ENCODE measurements around the gene CSAG2.
"Not testable (repeated sequence)": the region's sequence is repeated elsewhere in the genome, so short reads cannot be mapped to it uniquely, and the experiment has no call there.

Gene CSAG2, protein sequence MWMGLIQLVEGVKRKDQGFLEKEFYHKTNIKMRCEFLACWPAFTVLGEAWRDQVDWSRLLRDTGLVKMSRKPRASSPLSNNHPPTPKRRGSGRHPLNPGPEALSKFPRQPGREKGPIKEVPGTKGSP

DNA sequence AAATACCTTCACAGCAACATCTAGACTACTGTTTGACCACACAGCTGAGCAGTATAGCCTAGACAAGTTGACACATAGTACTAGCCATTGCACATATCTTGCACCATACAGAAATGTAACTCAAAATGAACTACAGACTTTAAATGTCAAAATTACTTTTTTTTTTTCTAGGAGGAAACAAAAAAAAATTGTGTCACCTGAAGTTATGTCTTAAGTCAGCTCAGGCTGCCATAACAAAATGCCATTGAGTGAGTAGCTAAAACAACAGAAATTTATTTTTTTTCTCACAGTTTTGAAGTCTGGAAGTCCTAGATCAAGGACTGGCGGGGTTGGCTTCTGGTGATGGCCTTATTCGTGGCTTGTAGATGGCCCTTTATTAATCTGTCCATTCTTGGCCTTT is at the start of gene CSAG2:
TSS of gene CSAG2 (minus strand) at position 101 of the 400 bp plus-strand sequence. CDS start 161 bp downstream, outside the sequence.
- not testable (repeated sequence) for DNase-seq

DNA sequence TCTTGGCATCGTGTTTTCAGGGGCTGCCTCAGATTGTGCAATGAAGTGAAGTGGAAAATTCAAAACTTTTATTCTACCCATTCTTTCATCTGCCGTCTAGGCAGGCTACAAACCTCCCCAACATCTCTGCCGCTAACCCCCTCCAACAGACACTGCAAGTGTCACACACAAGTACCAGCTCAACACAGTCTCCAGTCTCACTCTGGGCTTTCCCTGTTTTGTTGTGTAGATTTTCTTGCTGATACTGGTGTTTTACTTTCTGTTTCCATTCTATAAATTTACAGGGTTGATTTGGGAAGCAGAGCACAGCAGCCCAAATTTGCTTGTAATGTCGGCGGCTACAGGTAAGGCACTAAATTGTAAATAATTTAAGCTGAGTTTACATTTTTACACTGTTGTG is 45.8 kb upstream of the CSAG2 start:
- DNase-seq: not testable (repeated sequence)

DNA sequence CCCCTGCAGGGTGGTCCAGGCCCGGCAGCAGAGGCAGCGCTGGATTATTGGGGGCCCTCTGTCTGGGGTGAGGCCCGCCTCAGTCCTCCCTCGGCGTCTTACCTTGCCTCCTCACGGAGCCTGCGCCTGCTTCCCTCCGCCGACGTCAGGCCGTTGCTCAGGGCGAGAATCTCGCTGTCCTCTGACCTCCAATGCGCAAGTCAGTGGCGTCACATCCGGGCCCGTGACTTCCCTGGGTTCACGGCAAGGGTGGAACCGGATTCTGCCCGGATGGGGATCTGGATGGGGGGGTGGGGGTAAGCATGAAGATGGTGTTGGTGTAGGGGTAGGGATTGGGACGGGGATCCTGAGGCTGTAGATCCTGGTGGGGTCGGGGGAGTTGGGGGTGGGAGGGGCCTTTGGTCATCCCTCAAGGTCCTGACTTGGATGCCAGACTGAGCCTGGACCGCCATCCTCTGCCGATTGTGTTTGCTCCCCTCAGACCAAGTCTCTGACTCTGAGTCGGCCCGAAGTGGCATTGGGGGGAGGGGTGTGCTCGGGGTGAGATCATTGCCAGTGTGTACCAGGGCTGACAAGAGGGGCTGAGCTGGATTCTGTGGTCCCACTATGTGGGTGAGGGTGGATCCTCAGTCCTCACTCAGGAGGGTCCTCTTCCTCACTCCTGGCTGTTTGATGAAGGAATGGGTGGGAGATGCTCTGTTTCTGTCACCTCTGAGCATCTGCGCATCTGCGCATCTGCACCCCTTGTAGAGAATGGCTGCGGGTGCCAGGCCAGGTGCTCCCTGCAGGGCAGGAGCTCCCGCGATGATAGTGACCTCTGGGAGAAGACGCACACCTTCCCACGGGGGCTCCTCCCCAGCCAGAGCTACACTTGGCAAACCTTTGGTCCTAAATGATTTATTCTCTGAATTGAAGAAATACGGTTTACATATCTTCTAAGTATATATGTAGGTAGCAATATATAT is 44.9 kb upstream of the CSAG2 start, which contains the start of gene MAGEA2:
TSS of gene MAGEA2 (minus strand) at position 157 of the 965 bp plus-strand sequence. CDS start 2,479 bp downstream, outside the sequence.
- not testable (repeated sequence) for DNase-seq

DNA sequence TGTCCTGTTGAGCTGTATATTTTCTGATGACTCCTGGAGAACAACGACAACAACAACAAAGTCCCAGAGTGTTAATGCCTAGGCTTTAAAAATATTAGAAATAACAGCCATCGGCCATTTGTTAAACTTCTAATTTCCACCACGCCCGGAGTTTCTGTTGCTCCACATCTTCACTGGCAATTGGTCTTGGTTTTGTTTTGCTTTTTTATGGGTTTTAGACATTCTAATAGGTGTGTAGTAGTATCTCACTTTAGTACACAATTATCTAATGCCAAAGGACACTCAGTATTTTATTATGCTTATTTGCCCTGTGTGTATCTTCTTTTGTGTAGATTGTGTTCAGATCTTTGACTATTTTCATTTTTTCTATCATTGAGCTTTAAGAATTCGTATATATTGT is 29.5 kb upstream of the CSAG2 start:
- no peak for DNase-seq

DNA sequence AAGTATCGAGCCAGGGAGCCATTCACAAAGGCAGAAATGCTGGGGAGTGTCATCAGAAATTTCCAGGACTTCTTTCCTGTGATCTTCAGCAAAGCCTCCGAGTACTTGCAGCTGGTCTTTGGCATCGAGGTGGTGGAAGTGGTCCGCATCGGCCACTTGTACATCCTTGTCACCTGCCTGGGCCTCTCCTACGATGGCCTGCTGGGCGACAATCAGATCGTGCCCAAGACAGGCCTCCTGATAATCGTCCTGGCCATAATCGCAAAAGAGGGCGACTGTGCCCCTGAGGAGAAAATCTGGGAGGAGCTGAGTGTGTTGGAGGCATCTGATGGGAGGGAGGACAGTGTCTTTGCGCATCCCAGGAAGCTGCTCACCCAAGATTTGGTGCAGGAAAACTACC is 27.5 kb upstream of the CSAG2 start:
- not testable (repeated sequence) for DNase-seq

DNA sequence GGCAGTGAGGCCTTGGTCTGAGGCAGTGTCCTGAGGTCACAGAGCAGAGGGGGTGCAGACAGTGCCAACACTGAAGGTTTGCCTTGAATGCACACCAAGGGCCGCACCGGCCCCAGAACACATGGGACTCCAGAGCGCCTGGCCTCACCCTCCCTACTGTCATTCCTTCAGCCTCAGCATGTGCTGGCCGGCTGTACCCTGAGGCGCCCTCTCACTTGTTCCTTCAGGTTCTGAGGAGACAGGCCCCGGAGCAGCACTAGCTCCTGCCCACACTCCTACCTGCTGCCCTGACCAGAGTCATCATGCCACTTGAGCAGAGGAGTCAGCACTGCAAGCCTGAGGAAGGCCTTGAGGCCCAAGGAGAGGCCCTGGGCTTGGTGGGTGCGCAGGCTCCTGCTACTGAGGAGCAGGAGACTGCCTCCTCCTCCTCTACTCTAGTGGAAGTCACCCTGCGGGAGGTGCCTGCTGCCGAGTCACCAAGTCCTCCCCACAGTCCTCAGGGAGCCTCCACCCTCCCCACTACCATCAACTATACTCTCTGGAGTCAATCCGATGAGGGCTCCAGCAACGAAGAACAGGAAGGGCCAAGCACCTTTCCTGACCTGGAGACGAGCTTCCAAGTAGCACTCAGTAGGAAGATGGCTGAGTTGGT is 26.9 kb upstream of the CSAG2 start:
- no peak for DNase-seq

DNA sequence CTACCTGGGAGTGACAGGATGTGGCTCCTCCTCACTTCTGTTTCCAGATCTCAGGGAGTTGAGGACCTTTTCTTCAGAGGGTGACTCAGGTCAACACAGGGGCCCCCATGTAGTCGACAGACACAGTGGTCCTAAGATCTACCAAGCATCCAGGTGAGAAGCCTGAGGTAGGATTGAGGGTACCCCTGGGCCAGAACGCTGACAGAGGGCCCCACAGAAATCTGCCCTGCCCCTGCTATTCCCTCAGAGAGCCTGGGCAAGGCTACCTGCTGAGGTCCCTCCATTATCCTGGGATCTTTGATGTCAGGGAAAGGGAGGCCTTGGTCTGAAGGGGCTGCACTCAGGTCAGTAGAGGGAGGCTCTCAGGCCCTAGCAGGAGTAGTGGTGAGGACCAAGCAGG is 26.0 kb upstream of the CSAG2 start:
- DNase-seq: no peak

DNA sequence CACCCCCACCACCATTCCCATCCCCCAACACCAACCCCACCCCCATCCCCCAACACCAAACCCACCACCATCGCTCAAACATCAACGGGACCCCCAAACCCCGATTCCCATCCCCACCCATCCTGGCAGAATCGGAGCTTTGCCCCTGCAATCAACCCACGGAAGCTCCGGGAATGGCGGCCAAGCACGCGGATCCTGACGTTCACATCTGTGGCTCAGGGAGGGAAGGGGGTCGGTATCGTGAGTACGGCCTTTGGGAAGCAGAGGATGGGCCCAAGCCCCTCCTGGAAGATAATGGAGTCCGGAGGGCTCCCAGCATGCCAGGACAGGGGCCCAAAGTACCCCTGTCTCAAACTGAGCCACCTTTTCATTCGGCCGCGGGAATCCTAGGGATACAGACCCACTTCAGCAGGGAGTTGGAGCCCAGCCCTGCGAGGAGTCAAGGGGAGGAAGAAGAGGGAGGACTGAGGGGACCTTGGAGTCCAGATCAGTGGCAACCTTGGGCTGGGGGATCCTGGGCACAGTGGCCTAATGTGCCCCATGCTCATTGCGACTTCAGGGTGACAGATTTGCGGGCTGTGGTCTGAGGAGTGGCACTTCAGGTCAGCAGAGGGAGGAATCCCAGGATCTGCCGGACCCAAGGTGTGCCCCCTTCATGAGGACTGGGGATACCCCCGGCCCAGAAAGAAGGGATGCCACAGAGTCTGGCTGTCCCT is 25.2 kb upstream of the CSAG2 start:
- not testable (repeated sequence) for DNase-seq

DNA sequence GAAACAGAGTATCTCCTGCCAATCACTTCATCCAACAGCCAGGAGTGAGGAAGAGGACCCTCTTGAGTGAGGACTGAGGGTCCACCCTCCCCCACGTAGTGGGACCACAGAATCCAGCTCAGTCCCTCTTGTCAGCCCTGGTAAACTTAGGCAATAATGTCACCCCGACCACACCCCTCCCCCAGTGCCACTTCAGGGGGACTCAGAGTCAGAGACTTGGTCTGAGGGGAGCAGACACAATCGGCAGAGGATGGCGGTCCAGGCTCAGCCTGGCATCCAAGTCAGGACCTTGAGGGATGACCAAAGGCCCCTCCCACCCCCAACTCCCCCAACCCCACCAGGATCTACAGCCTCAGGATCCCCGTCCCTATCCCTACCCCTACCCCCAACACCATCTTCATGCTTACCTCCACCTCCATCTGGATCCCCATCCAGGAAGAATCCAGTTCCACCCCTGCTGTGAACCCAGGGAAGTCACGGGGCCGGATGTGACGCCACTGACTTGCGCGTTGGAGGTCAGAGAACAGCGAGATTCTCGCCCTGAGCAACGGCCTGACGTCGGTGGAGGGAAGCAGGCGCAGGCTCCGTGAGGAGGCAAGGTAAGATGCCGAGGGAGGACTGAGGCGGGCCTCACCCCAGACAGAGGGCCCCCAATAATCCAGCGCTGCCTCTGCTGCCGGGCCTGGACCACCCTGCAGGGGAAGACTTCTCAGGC is 24.3 kb upstream of the CSAG2 start, which contains the start of the genes CSAG1 and MAGEA12:
TSS of gene CSAG1 (minus strand) at position 461 of the 715 bp plus-strand sequence. CDS start 1,261 bp downstream, outside the sequence.
TSS of gene MAGEA12 (plus strand) at position 497 of the 715 bp plus-strand sequence. CDS start 2,405 bp downstream, outside the sequence.
- DNase-seq: no peak

DNA sequence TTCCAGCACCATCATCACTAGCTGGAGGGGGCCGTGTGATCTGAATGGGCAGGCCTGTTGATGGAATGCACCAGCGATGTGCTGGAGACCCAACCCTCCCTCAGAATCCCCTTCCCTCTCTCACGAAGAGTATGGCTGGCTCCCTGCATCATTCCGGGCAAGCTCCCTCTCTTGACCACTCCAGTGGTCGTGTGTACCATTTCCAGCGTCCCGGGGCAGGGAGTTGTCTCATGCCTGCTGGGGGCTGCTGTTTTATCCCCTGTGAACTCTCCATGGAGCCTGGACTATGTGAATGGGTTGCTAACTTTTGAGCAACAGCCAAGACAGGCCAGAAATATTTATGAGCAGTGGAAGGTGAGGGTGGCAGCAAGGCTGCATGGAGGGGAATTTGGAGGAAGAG is 16.3 kb upstream of the CSAG2 start:
- no peak for DNase-seq

DNA sequence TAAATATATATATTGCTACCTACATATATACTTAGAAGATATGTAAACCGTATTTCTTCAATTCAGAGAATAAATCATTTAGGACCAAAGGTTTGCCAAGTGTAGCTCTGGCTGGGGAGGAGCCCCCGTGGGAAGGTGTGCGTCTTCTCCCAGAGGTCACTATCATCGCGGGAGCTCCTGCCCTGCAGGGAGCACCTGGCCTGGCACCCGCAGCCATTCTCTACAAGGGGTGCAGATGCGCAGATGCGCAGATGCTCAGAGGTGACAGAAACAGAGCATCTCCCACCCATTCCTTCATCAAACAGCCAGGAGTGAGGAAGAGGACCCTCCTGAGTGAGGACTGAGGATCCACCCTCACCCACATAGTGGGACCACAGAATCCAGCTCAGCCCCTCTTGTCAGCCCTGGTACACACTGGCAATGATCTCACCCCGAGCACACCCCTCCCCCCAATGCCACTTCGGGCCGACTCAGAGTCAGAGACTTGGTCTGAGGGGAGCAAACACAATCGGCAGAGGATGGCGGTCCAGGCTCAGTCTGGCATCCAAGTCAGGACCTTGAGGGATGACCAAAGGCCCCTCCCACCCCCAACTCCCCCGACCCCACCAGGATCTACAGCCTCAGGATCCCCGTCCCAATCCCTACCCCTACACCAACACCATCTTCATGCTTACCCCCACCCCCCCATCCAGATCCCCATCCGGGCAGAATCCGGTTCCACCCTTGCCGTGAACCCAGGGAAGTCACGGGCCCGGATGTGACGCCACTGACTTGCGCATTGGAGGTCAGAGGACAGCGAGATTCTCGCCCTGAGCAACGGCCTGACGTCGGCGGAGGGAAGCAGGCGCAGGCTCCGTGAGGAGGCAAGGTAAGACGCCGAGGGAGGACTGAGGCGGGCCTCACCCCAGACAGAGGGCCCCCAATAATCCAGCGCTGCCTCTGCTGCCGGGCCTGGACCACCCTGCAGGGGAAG is 5.0 kb upstream of the CSAG2 start, which contains the start of gene MAGEA2B:
TSS of gene MAGEA2B (plus strand) at position 814 of the 973 bp plus-strand sequence. CDS start 2,479 bp downstream, outside the sequence.
- not testable (repeated sequence) for DNase-seq

DNA sequence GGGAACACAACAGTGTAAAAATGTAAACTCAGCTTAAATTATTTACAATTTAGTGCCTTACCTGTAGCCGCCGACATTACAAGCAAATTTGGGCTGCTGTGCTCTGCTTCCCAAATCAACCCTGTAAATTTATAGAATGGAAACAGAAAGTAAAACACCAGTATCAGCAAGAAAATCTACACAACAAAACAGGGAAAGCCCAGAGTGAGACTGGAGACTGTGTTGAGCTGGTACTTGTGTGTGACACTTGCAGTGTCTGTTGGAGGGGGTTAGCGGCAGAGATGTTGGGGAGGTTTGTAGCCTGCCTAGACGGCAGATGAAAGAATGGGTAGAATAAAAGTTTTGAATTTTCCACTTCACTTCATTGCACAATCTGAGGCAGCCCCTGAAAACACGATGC is 4.1 kb upstream of the CSAG2 start:
- DNase-seq: not testable (repeated sequence)

DNA sequence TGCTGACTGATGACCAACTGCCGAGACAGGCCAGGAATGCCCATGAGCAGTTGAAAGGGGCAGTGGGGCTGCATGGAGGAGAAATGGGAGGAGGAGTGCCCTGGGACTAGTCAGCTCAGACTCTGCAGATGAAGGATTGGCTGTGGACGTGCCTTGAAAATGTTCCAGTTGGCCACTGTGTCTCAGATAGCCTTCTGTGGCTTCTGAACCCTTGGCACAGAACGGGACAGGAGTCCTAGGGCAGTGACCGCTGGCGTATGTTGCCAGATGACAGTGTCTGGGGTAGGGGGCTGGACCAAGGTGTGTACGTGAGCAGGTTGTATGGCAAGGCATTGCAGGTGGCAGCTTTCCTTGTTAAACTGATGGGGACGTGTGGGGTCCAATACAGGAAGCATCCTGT is 2.6 kb downstream of the CSAG2 start:
- DNase-seq: not testable (repeated sequence)

DNA sequence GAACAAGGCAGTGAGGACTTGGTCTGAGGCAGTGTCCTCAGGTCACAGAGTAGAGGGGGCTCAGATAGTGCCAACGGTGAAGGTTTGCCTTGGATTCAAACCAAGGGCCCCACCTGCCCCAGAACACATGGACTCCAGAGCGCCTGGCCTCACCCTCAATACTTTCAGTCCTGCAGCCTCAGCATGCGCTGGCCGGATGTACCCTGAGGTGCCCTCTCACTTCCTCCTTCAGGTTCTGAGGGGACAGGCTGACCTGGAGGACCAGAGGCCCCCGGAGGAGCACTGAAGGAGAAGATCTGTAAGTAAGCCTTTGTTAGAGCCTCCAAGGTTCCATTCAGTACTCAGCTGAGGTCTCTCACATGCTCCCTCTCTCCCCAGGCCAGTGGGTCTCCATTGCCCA is 8.7 kb downstream of the CSAG2 start:
- DNase-seq: not testable (repeated sequence)

DNA sequence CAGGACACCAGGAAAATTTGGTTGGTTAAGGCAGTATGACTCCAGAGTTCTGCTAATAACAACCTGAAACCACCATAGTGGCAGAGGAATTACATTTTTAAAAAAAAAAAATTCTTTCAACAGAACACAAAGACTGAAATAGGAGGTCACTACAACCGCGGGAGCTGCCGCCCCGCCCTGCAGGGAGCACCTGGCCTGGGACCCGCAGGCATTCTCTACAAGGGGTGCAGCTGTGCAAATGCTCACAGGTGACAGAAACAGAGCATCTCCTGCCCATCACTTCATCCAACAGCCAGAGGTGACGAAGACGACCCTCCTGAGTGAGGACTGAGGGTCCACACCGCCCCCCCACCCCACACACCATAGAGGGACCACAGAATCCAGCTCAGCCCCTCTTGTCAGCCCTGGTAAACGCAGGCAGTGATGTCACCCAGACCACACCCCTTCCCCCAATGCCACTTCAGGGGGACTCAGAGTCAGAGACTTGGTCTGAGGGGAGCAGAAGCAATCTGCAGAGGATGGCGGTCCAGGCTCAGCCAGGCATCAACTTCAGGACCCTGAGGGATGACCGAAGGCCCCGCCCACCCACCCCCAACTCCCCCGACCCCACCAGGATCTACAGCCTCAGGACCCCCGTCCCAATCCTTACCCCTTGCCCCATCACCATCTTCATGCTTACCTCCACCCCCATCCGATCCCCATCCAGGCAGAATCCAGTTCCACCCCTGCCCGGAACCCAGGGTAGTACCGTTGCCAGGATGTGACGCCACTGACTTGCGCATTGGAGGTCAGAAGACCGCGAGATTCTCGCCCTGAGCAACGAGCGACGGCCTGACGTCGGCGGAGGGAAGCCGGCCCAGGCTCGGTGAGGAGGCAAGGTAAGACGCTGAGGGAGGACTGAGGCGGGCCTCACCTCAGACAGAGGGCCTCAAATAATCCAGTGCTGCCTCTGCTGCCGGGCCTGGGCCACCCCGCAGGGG is 10.8 kb downstream of the CSAG2 start, which contains the start of gene MAGEA3:
TSS of gene MAGEA3 (plus strand) at position 843 of the 980 bp plus-strand sequence. CDS start 2,039 bp downstream, outside the sequence.
- not testable (repeated sequence) for DNase-seq

DNA sequence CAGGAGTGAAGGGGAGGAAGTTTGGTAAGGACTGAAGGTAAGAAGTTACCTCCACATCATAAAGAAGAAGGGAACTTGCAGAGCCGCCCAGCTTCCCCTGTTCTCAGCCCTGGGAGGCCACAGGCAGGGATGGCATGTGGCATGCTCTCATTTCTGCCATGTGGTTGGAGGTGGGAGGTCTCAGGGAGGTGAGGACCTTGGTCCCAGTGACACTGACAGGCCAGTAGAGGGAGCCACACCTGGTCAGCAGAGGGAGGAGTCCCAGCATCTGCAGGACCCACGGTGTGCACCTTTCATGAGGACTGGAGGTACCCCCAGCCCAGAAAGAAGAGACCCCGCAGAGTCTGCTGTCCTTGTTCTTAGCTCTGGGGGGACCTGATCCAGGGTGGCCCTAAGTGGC is 28.1 kb downstream of the CSAG2 start:
- not testable (repeated sequence) for DNase-seq

DNA sequence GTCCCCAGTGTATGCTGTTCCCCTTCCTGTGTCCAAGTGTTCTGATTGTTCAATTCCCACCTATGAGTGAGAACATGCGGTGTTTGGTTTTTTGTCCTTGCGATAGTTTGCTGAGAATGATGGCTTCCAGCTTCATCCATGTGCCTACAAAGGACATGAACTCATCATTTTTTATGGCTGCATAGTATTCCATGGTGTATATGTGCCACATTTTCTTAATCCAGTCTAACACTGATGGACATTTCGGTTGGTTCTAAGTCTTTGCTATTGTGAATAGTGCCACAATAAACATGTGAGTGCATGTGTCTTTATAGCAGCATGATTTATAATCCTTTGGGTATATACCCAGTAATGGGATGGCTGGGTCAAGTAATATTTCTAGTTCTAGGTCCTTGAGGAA is 34.4 kb downstream of the CSAG2 start:
- DNase-seq: not testable (repeated sequence)

DNA sequence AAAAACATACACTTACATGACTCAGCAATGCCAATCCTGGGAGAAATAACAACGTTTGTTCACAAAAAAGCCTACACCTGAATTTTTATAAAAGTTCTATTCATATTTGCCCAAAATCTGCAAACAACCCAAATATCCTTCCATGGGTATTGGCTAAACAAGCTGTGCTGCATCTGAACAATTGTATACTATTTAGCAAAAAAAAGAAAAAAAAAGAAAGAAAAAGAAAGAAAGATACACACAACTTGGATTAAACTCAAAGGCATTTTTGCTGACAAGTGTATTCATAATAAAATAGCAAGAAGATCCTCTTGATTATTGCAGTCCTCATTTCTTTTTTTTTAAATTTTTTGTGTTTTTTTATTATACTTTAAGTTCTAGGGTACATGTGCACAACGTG is 34.9 kb downstream of the CSAG2 start:
- DNase-seq: no peak

DNA sequence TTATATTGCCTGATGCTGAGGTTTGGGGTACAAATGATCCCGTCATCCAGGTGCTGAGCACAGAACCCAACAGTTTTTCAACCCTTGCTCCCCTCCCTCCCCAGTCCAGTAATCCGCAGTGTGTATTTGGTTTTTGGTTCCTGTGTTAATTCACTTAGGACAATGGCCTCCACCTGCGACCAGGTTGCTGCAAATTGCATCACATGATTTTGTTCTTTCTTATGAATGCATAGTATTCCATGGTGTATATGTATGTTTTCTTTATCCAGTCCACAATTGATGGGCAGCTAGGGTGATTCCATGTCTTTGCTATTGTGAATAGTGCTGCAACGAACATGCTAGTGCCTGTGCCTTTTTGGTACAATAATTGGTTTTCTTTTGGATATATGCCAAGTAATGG is 46.0 kb downstream of the CSAG2 start:
- no peak for DNase-seq

Measured in eye (tissue), 1 donor.